Activated T-cell treated with anti-CD3 and anti-CD28 coated beads, Interleukin-2, amount 50 U/mL, for 72 hours (primary cell): ENCODE data around the gene ZFP30. TPM values are rescaled to one million over a fixed set of nuclear protein-coding genes. Genes with fewer than 3 reads are reported as not detected.
"Not testable (repeated sequence)": the region's sequence is repeated elsewhere in the genome, so short reads cannot be mapped to it uniquely, and the experiment has no call there.

ENCODE experiments used
- ATAC-seq, 2 donors: fragments of 150-1000 bp; cut with Tn5 transposase; replicated peaks in 1 of 2; 2 replicates each; pipeline ENCODE4 v1.10.0; 2021; ENCODE audit warnings: moderate library complexity in 2 of 2, mild to moderate bottlenecking in 1 of 2
- DNase-seq, 2 donors: peaks; one replicate each; pipeline ENCODE4 v3.0.0; 2021 to 2022; ENCODE audit warnings: mixed read lengths in 1 of 2
- H3K27ac Mint-ChIP-seq: one replicate; pipeline ENCODE4 v1.8.0; 2022; ENCODE audit warnings: mild to moderate bottlenecking, moderate library complexity, mixed read lengths
- H3K27me3 Mint-ChIP-seq: one replicate; pipeline ENCODE4 v1.8.0; 2022; ENCODE audit warnings: low read depth, mixed read lengths
- H3K36me3 Mint-ChIP-seq, 2 donors: one replicate each; pipeline ENCODE4 v1.8.0; 2022; ENCODE audit warnings: mixed read lengths in 2 of 2, mild to moderate bottlenecking in 1 of 2; ENCODE audit not compliant: insufficient read depth in 2 of 2
- H3K4me1 Mint-ChIP-seq: one replicate; pipeline ENCODE4 v1.8.0; 2022; ENCODE audit warnings: low read depth, mixed read lengths
- H3K4me3 Mint-ChIP-seq, 2 donors: one replicate each; pipeline ENCODE4 v1.8.0; 2022; ENCODE audit warnings: mild to moderate bottlenecking in 2 of 2, mixed read lengths in 2 of 2, moderate library complexity in 2 of 2
- H3K9me3 Mint-ChIP-seq, 2 donors: one replicate each; pipeline ENCODE4 v1.8.0; 2022; ENCODE audit warnings: mixed read lengths in 2 of 2
- total RNA-seq, 2 donors: library from RNA; stranded (reverse); gene quantifications; one replicate each; pipeline ENCODE4 v1.2.3, GENCODE V29; 2022

The ZFP30 gene
- total RNA-seq = 10 to 100 TPM; 11.1 to 13.3 TPM

- H3K27me3 Mint-ChIP-seq = no peaks in the 10 kb centered on the region
- peak within 1 kb of the TSS; percentile 96 for H3K27ac Mint-ChIP-seq
- ATAC-seq = peak; percentile 74 to 81
- DNase-seq = peak; percentile 82 to 89
- peaks cover 18 to 34% of the 10 kb centered on the region in 2 donors for H3K36me3 Mint-ChIP-seq
- H3K4me1 Mint-ChIP-seq = peaks cover 41% of the 10 kb centered on the region
- H3K9me3 Mint-ChIP-seq = peaks cover 2 to 7% of the 10 kb centered on the region in 2 donors
- peak within 1 kb of the TSS; percentile 98 to 99 for H3K4me3 Mint-ChIP-seq
These were observed at the start of gene ZFP30 for GRCh38 chr19:37655301-37655688. ZFP30 (minus strand) TSS chr19:37655465; CDS start chr19:37647822, 7,643 bp downstream.

- peaks cover 22 to 33% of the 10 kb centered on the region in 2 donors for H3K9me3 Mint-ChIP-seq
- H3K27me3 Mint-ChIP-seq = no peaks in the 10 kb centered on the region
These were observed 43.8 kb upstream of the ZFP30 start for GRCh38 chr19:37699057-37699456.

GRCh38 chr19:37698216-37698615 is 43.0 kb upstream of the ZFP30 start:
- peaks cover 7% of the 10 kb centered on the region for H3K4me1 Mint-ChIP-seq
- H3K36me3 Mint-ChIP-seq = peaks cover 39 to 54% of the 10 kb centered on the region in 2 donors
- no peaks in the 10 kb centered on the region for H3K27me3 Mint-ChIP-seq
- DNase-seq (no peak), ATAC-seq (no peak)
- peaks cover 23 to 33% of the 10 kb centered on the region in 2 donors for H3K9me3 Mint-ChIP-seq
- no peak overlapping the region for H3K27ac Mint-ChIP-seq
- H3K4me3 Mint-ChIP-seq = no peak overlapping the region

More at GRCh38 chr19:37699057-37699456, 43.8 kb upstream of the ZFP30 start:
- H3K36me3 Mint-ChIP-seq = peaks cover 38 to 53% of the 10 kb centered on the region in 2 donors
- no peak overlapping the region for H3K27ac Mint-ChIP-seq
- H3K4me3 Mint-ChIP-seq = no peak overlapping the region
- H3K4me1 Mint-ChIP-seq = no peaks in the 10 kb centered on the region
- DNase-seq (no peak), ATAC-seq (no peak)

- DNase-seq (no peak), ATAC-seq (no peak)
- no peak overlapping the region for H3K27ac Mint-ChIP-seq
- H3K9me3 Mint-ChIP-seq = peaks cover 14 to 29% of the 10 kb centered on the region in 2 donors
- no peak overlapping the region for H3K4me3 Mint-ChIP-seq
- peaks cover 36 to 47% of the 10 kb centered on the region in 2 donors for H3K36me3 Mint-ChIP-seq
- H3K27me3 Mint-ChIP-seq = no peaks in the 10 kb centered on the region
- H3K4me1 Mint-ChIP-seq = peaks cover 19% of the 10 kb centered on the region
These were observed 40.1 kb upstream of the ZFP30 start for GRCh38 chr19:37695144-37695899.

GRCh38 chr19:37692956-37693620 is 37.8 kb upstream of the ZFP30 start:
- no peak overlapping the region for H3K27ac Mint-ChIP-seq
- peak overlapping the region; percentile 70 to 92 for H3K4me3 Mint-ChIP-seq
- peaks cover 19% of the 10 kb centered on the region for H3K4me1 Mint-ChIP-seq
- no peak for ATAC-seq
- DNase-seq = no peak
- H3K9me3 Mint-ChIP-seq = peaks cover 3 to 14% of the 10 kb centered on the region in 2 donors
- peaks cover 20 to 30% of the 10 kb centered on the region in 2 donors for H3K36me3 Mint-ChIP-seq
- H3K27me3 Mint-ChIP-seq = no peaks in the 10 kb centered on the region

GRCh38 chr19:37691881-37692504 is 36.7 kb upstream of the ZFP30 start:
- peak; percentile 90 to 93 for ATAC-seq
- Mint-ChIP-seq H3K27ac (peak overlapping the region; percentile 94), H3K4me1 (peaks cover 19% of the 10 kb centered on the region), H3K27me3 (no peaks in the 10 kb centered on the region), H3K4me3 (peak overlapping the region; percentile 92 to 98), H3K9me3 (peaks cover 6 to 10% of the 10 kb centered on the region in 2 donors), H3K36me3 (peaks cover 13 to 27% of the 10 kb centered on the region in 2 donors)
- peak; percentile 79 to 85 for DNase-seq

- peaks cover 12 to 20% of the 10 kb centered on the region in 2 donors for H3K36me3 Mint-ChIP-seq
- H3K4me1 Mint-ChIP-seq = no peaks in the 10 kb centered on the region
- peaks cover 11 to 13% of the 10 kb centered on the region in 2 donors for H3K9me3 Mint-ChIP-seq
- ATAC-seq = no peak
- DNase-seq = no peak
- no peaks in the 10 kb centered on the region for H3K27me3 Mint-ChIP-seq
- H3K27ac Mint-ChIP-seq = no peak overlapping the region
- H3K4me3 Mint-ChIP-seq = no peak overlapping the region
These were observed 28.3 kb upstream of the ZFP30 start for GRCh38 chr19:37683520-37683919.

- H3K9me3 Mint-ChIP-seq = peaks cover 6 to 21% of the 10 kb centered on the region in 2 donors
- no peak for DNase-seq
- ATAC-seq = no peak
- peaks cover 17 to 36% of the 10 kb centered on the region in 2 donors for H3K36me3 Mint-ChIP-seq
- H3K4me3 Mint-ChIP-seq = no peak overlapping the region
- no peaks in the 10 kb centered on the region for H3K4me1 Mint-ChIP-seq
- no peak overlapping the region for H3K27ac Mint-ChIP-seq
- H3K27me3 Mint-ChIP-seq = no peaks in the 10 kb centered on the region
These were observed 14.2 kb upstream of the ZFP30 start for GRCh38 chr19:37669450-37669914.

GRCh38 chr19:37657157-37657556 is 1.9 kb upstream of the ZFP30 start:
- ATAC-seq, H3K9me3 Mint-ChIP-seq, H3K27ac Mint-ChIP-seq, H3K27me3 Mint-ChIP-seq, DNase-seq: not testable (repeated sequence)
- peaks cover 18 to 29% of the 10 kb centered on the region in 2 donors for H3K36me3 Mint-ChIP-seq
- peaks cover 41% of the 10 kb centered on the region for H3K4me1 Mint-ChIP-seq
- peak overlapping the region; percentile 98 to 99 for H3K4me3 Mint-ChIP-seq

- no peaks in the 10 kb centered on the region for H3K27me3 Mint-ChIP-seq
- peaks cover 18 to 35% of the 10 kb centered on the region in 2 donors for H3K36me3 Mint-ChIP-seq
- ATAC-seq (peak; percentile 81), DNase-seq (peak; percentile 89 to 90)
- H3K4me3 Mint-ChIP-seq = peak overlapping the region; percentile 98 to 99
- H3K9me3 Mint-ChIP-seq = peaks cover 2 to 9% of the 10 kb centered on the region in 2 donors
- H3K4me1 Mint-ChIP-seq = peaks cover 41% of the 10 kb centered on the region
- peak overlapping the region; percentile 93 for H3K27ac Mint-ChIP-seq
These were observed 565 bp upstream of the ZFP30 start for GRCh38 chr19:37655689-37656371.

- Mint-ChIP-seq H3K27me3 (no peaks in the 10 kb centered on the region), H3K4me3 (peak overlapping the region; percentile 98 to 99), H3K9me3 (peaks cover 2 to 7% of the 10 kb centered on the region in 2 donors), H3K27ac (peak overlapping the region; percentile 96), H3K36me3 (peaks cover 19 to 38% of the 10 kb centered on the region in 2 donors), H3K4me1 (peaks cover 41% of the 10 kb centered on the region)
- DNase-seq (peak; percentile 34 to 40), ATAC-seq (peak; percentile 20 to 41)
These were observed 500 bp downstream of the ZFP30 start for GRCh38 chr19:37654629-37655300.

- Mint-ChIP-seq H3K36me3 (peaks cover 17 to 40% of the 10 kb centered on the region in 2 donors), H3K4me1 (peaks cover 41% of the 10 kb centered on the region), H3K27ac (peak overlapping the region; percentile 96), H3K4me3 (peak overlapping the region; percentile 98 to 99), H3K27me3 (no peaks in the 10 kb centered on the region), H3K9me3 (peaks cover 2 to 7% of the 10 kb centered on the region in 2 donors)
- no peak for ATAC-seq
- DNase-seq = no peak
These were observed 1.1 kb downstream of the ZFP30 start for GRCh38 chr19:37654118-37654517.
